Measurements from ENCODE around the gene HOXA9. TPM values are rescaled to one million over a fixed set of nuclear protein-coding genes. Genes with fewer than 3 reads are reported as not detected.

Gene HOXA9
- total RNA-seq, 1 donor from 2014 or later: not detected

- H3K4me1 ChIP-seq (ENCODE audit: insufficient read depth, low read length): peaks cover 11% of the 10 kb centered on the region
- Mint-ChIP-seq H3K27me3 (ENCODE audit: low read depth, unreplicated experiment) (peaks cover 97% of the 10 kb centered on the region), H3K27ac (ENCODE audit: unreplicated experiment) (peak overlapping the region; percentile 22), H3K4me3 (ENCODE audit: unreplicated experiment) (no peak overlapping the region), H3K4me1 (ENCODE audit: low read depth, unreplicated experiment) (peaks cover 2% of the 10 kb centered on the region), H3K36me3 (ENCODE audit: low read depth, unreplicated experiment) (peaks cover 2% of the 10 kb centered on the region), H3K9me3 (ENCODE audit: unreplicated experiment) (peaks cover 41% of the 10 kb centered on the region)
- H3K9me3 ChIP-seq (ENCODE audit: insufficient read depth, low read depth, low read length): no peaks in the 10 kb centered on the region
- peak overlapping the region; percentile 84 for H3K27ac ChIP-seq (ENCODE audit: low read depth, low read length)
- H3K4me2 ChIP-seq (ENCODE audit: low read length): peak overlapping the region; percentile 83
- no peak overlapping the region for H3K4me3 ChIP-seq (ENCODE audit: insufficient read depth, low read depth, low read length)
- H3K27me3 ChIP-seq (ENCODE audit: insufficient read depth, low read length): peaks cover 73% of the 10 kb centered on the region
- peaks cover 18% of the 10 kb centered on the region for H3K79me2 ChIP-seq (ENCODE audit: insufficient read depth, low read length)
- no peak overlapping the region for H3K9ac ChIP-seq (ENCODE audit: low read length)
- TF ChIP-seq EZH2 (IDR thresholded peaks at IDR 0.05; ENCODE audit: insufficient read depth, low read length): no peak
- no peak for TF ChIP-seq CTCF (IDR thresholded peaks at IDR 0.05; ENCODE audit: insufficient read depth, low read depth, low read length)
- no peaks in the 10 kb centered on the region for H3K36me3 ChIP-seq (ENCODE audit: insufficient read depth, low read length)
- no peak for DNase-seq (ENCODE audit: low read depth)
- FAIRE-seq: no peak
- H4K20me1 ChIP-seq (ENCODE audit: insufficient read depth, low read length): no peaks in the 10 kb centered on the region
- no peak overlapping the region for H2AFZ ChIP-seq (ENCODE audit: low read depth, low read length)
Measured at GRCh38 chr7:27124902-27125689, 40.2 kb downstream of the HOXA9 start.

- H3K27me3 ChIP-seq (ENCODE audit: insufficient read depth, low read length): peaks cover 74% of the 10 kb centered on the region
- no peaks in the 10 kb centered on the region for H3K9me3 ChIP-seq (ENCODE audit: insufficient read depth, low read depth, low read length)
- H3K79me2 ChIP-seq (ENCODE audit: insufficient read depth, low read length): peaks cover 25% of the 10 kb centered on the region
- Mint-ChIP-seq H3K4me1 (ENCODE audit: low read depth, unreplicated experiment) (peaks cover 2% of the 10 kb centered on the region), H3K4me3 (ENCODE audit: unreplicated experiment) (peak overlapping the region; percentile 8), H3K9me3 (ENCODE audit: unreplicated experiment) (peaks cover 47% of the 10 kb centered on the region), H3K27ac (ENCODE audit: unreplicated experiment) (no peak overlapping the region), H3K36me3 (ENCODE audit: low read depth, unreplicated experiment) (peaks cover 2% of the 10 kb centered on the region), H3K27me3 (ENCODE audit: low read depth, unreplicated experiment) (peaks cover 99% of the 10 kb centered on the region)
- peak overlapping the region; percentile 84 for H3K27ac ChIP-seq (ENCODE audit: low read depth, low read length)
- FAIRE-seq (no peak), DNase-seq (ENCODE audit: low read depth) (peak; percentile 96)
- H3K4me2 ChIP-seq (ENCODE audit: low read length): peak overlapping the region; percentile 83
- no peaks in the 10 kb centered on the region for H4K20me1 ChIP-seq (ENCODE audit: insufficient read depth, low read length)
- H3K9ac ChIP-seq (ENCODE audit: low read length): peak overlapping the region; percentile 83
- no peaks in the 10 kb centered on the region for H3K36me3 ChIP-seq (ENCODE audit: insufficient read depth, low read length)
- H2AFZ ChIP-seq (ENCODE audit: low read depth, low read length): no peak overlapping the region
- H3K4me3 ChIP-seq (ENCODE audit: insufficient read depth, low read depth, low read length): no peak overlapping the region
- no peak for TF ChIP-seq EZH2 (IDR thresholded peaks at IDR 0.05; ENCODE audit: insufficient read depth, low read length)
- H3K4me1 ChIP-seq (ENCODE audit: insufficient read depth, low read length): peaks cover 11% of the 10 kb centered on the region
Measured at GRCh38 chr7:27124096-27124901, 41.0 kb downstream of the HOXA9 start.

GRCh38 chr7:27123477-27124053 lies 41.8 kb downstream of the HOXA9 start:
- DNase-seq (ENCODE audit: low read depth) (peak; percentile 8), FAIRE-seq (no peak)
- H3K36me3 ChIP-seq (ENCODE audit: insufficient read depth, low read length): no peaks in the 10 kb centered on the region
- Mint-ChIP-seq H3K36me3 (ENCODE audit: low read depth, unreplicated experiment) (peaks cover 2% of the 10 kb centered on the region), H3K4me1 (ENCODE audit: low read depth, unreplicated experiment) (peaks cover 2% of the 10 kb centered on the region), H3K9me3 (ENCODE audit: unreplicated experiment) (peaks cover 46% of the 10 kb centered on the region), H3K4me3 (ENCODE audit: unreplicated experiment) (no peak overlapping the region), H3K27me3 (ENCODE audit: low read depth, unreplicated experiment) (peaks cover 99% of the 10 kb centered on the region), H3K27ac (ENCODE audit: unreplicated experiment) (no peak overlapping the region)
- peaks cover 28% of the 10 kb centered on the region for H3K79me2 ChIP-seq (ENCODE audit: insufficient read depth, low read length)
- H3K4me2 ChIP-seq (ENCODE audit: low read length): peak overlapping the region; percentile 83
- TF ChIP-seq EZH2 (IDR thresholded peaks at IDR 0.05; ENCODE audit: insufficient read depth, low read length) (no peak), CTCF (IDR thresholded peaks at IDR 0.05; ENCODE audit: insufficient read depth, low read depth, low read length) (no peak)
- H3K27me3 ChIP-seq (ENCODE audit: insufficient read depth, low read length): peaks cover 71% of the 10 kb centered on the region
- H3K9me3 ChIP-seq (ENCODE audit: insufficient read depth, low read depth, low read length): no peaks in the 10 kb centered on the region
- no peak overlapping the region for H2AFZ ChIP-seq (ENCODE audit: low read depth, low read length)
- no peaks in the 10 kb centered on the region for H4K20me1 ChIP-seq (ENCODE audit: insufficient read depth, low read length)
- H3K9ac ChIP-seq (ENCODE audit: low read length): peak overlapping the region; percentile 83
- H3K27ac ChIP-seq (ENCODE audit: low read depth, low read length): peak overlapping the region; percentile 84
- H3K4me3 ChIP-seq (ENCODE audit: insufficient read depth, low read depth, low read length): peak overlapping the region; percentile 60
- peaks cover 11% of the 10 kb centered on the region for H3K4me1 ChIP-seq (ENCODE audit: insufficient read depth, low read length)

Data from astrocyte (in vitro differentiated cells and primary cell).